ENCODE data around the gene TTYH2. TPM values are rescaled to one million over a fixed set of nuclear protein-coding genes. Genes with fewer than 3 reads are reported as not detected.

The TTYH2 gene
- total RNA-seq, 1 experiment from 2014 or later = 1.5 TPM

- Histone ChIP-seq H3K4me1 (replicated peaks; ENCODE audit: insufficient read depth) (peaks cover 6% of the 10 kb centered on the region; the same call in 1 of the 2 replicates), H3K4me3 (no peak overlapping the region)
Observed at GRCh38 chr17:74233937-74234336, 20.6 kb downstream of the TTYH2 start.

GRCh38 chr17:74234486-74234885 is 21.1 kb downstream of the TTYH2 start:
- Histone ChIP-seq H2AFZ (no peak overlapping the region), H3K27me3 (ENCODE audit: insufficient read depth, low read depth) (peaks cover 82% of the 10 kb centered on the region), H3K4me2 (no peak overlapping the region), H3K27ac (no peak overlapping the region), H3K9me2 (ENCODE audit: insufficient read depth) (no peaks in the 10 kb centered on the region), H3K36me3 (ENCODE audit: low read depth) (no peaks in the 10 kb centered on the region), H4K20me1 (ENCODE audit: insufficient read depth) (no peaks in the 10 kb centered on the region), H3K4me3 (no peak overlapping the region), H3F3A (ENCODE audit: insufficient read depth, low read depth) (no peaks in the 10 kb centered on the region), H3K4me1 (replicated peaks; ENCODE audit: insufficient read depth) (0 out of 2 replicates have a peak, but pooled peaks cover under 1% of the 10 kb centered on the region), H3K9me3 (ENCODE audit: insufficient read depth, low read depth) (no peaks in the 10 kb centered on the region), H3K79me2 (ENCODE audit: low read depth) (no peaks in the 10 kb centered on the region)
- ChIA-PET POLR2A (ENCODE audit: unreplicated experiment) (no interaction called here), CTCF (interaction anchor here (0.6 kb wide), 1 partner anchor 31 kb away, joined by 16 read pairs; no protein-coding TSS in a partner anchor)
- TF ChIP-seq CTCF (conservative IDR thresholded peaks at IDR 0.05) = no peak
- no peak for TF ChIP-seq EZH2 (IDR thresholded peaks at IDR 0.05; ENCODE audit: low read depth)
- intact Hi-C loops (cut with micrococcal nuclease; ENCODE audit: unreplicated experiment) = no loop called here
- BruUV-seq (replicated peaks) = no TSS peak
- DNase-seq = no peak

More at GRCh38 chr17:74233937-74234336, 20.6 kb downstream of the TTYH2 start:
- no peak for DNase-seq
- Histone ChIP-seq H4K20me1 (ENCODE audit: insufficient read depth) (no peaks in the 10 kb centered on the region), H3K4me2 (no peak overlapping the region), H3K36me3 (ENCODE audit: low read depth) (no peaks in the 10 kb centered on the region), H2AFZ (no peak overlapping the region), H3F3A (ENCODE audit: insufficient read depth, low read depth) (peaks cover 1% of the 10 kb centered on the region; the same call in 1 of the 2 replicates), H3K27me3 (ENCODE audit: insufficient read depth, low read depth) (peaks cover 77% of the 10 kb centered on the region), H3K79me2 (ENCODE audit: low read depth) (no peaks in the 10 kb centered on the region), H3K27ac (no peak overlapping the region), H3K9me3 (ENCODE audit: insufficient read depth, low read depth) (no peaks in the 10 kb centered on the region), H3K9me2 (ENCODE audit: insufficient read depth) (no peaks in the 10 kb centered on the region)
- TF ChIP-seq CTCF (conservative IDR thresholded peaks at IDR 0.05) (no peak), EZH2 (IDR thresholded peaks at IDR 0.05; ENCODE audit: low read depth) (no peak)
- BruUV-seq (replicated peaks) = no TSS peak
- intact Hi-C loops (cut with micrococcal nuclease; ENCODE audit: unreplicated experiment) = no loop called here
- POLR2A ChIA-PET (ENCODE audit: unreplicated experiment) = no interaction called here
- CTCF ChIA-PET = interaction anchor here (0.6 kb wide), 1 partner anchor 31 kb away, joined by 16 read pairs; no protein-coding TSS in a partner anchor

GRCh38 chr17:74235040-74235581 is 21.7 kb downstream of the TTYH2 start:
- H3F3A ChIP-seq (ENCODE audit: insufficient read depth, low read depth) = no peaks in the 10 kb centered on the region
- intact Hi-C loops (cut with micrococcal nuclease; ENCODE audit: unreplicated experiment) = no loop called here
- no peaks in the 10 kb centered on the region for H4K20me1 ChIP-seq (ENCODE audit: insufficient read depth)
- H3K79me2 ChIP-seq (ENCODE audit: low read depth) = no peaks in the 10 kb centered on the region
- no peak for DNase-seq
- ChIA-PET CTCF (no interaction called here), POLR2A (ENCODE audit: unreplicated experiment) (no interaction called here)
- H3K4me3 ChIP-seq = no peak overlapping the region
- no peak overlapping the region for H3K4me2 ChIP-seq
- H3K9me2 ChIP-seq (ENCODE audit: insufficient read depth) = no peaks in the 10 kb centered on the region
- H3K36me3 ChIP-seq (ENCODE audit: low read depth) = no peaks in the 10 kb centered on the region
- no peaks in the 10 kb centered on the region for H3K9me3 ChIP-seq (ENCODE audit: insufficient read depth, low read depth)
- H3K4me1 ChIP-seq (replicated peaks; ENCODE audit: insufficient read depth) = no peaks in the 10 kb centered on the region
- peaks cover 85% of the 10 kb centered on the region for H3K27me3 ChIP-seq (ENCODE audit: insufficient read depth, low read depth)
- H2AFZ ChIP-seq = no peak overlapping the region
- no peak for TF ChIP-seq CTCF (conservative IDR thresholded peaks at IDR 0.05)
- TF ChIP-seq EZH2 (IDR thresholded peaks at IDR 0.05; ENCODE audit: low read depth) = no peak
- H3K27ac ChIP-seq = no peak overlapping the region
- BruUV-seq (replicated peaks) = no TSS peak
